Hepatocyte (in vitro differentiated cells): ENCODE results near the gene SAMD7.

Experiments used
- EZH2phosphoT487 ChIP-seq: fragments of 200-600 bp; sonication (generic); IDR thresholded peaks from one replicate; pipeline ENCODE4 v1.6.1; 2018; ENCODE audit warnings: antibody characterized with exemption, mild to moderate bottlenecking, low read depth, moderate library complexity; ENCODE audit not compliant: unreplicated experiment, severe bottlenecking
- TF ChIP-seq, protein P1 (sequence below): fragments of 200-600 bp; sonication (generic); IDR thresholded peaks from 2 replicates; pipeline ENCODE4 v1.5.1; 2016; ENCODE audit warnings: antibody characterized with exemption, mild to moderate bottlenecking; ENCODE audit not compliant: poor library complexity

GRCh38 chr3:169871129-169871886 is 40.1 kb upstream of the SAMD7 start:
- TF ChIP-seq, protein P1, sequence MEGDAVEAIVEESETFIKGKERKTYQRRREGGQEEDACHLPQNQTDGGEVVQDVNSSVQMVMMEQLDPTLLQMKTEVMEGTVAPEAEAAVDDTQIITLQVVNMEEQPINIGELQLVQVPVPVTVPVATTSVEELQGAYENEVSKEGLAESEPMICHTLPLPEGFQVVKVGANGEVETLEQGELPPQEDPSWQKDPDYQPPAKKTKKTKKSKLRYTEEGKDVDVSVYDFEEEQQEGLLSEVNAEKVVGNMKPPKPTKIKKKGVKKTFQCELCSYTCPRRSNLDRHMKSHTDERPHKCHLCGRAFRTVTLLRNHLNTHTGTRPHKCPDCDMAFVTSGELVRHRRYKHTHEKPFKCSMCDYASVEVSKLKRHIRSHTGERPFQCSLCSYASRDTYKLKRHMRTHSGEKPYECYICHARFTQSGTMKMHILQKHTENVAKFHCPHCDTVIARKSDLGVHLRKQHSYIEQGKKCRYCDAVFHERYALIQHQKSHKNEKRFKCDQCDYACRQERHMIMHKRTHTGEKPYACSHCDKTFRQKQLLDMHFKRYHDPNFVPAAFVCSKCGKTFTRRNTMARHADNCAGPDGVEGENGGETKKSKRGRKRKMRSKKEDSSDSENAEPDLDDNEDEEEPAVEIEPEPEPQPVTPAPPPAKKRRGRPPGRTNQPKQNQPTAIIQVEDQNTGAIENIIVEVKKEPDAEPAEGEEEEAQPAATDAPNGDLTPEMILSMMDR: no peak
- no peak for TF ChIP-seq EZH2phosphoT487
